ENCODE measurements around the gene TRAM2.

TRAM2 gene

DNA sequence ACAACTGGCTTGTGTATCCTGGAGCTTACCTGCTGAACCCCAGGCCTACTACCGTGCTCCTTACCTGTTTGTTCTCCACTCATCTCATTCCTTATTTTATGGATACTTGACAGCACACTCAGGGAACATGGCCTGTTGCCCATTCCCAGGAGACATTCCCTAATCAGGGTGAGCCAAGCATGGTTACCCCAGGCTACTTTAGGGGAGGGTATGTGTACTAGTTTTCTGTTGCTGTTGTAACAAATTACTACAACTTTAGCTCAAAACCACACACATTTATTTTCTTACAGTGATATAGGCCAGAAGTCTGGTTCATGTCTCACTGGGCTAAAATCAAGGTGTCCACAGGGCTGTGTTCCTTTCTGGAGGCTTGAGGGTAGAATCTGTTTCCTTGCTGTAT is 15.0 kb upstream of the TRAM2 start:
- no peak for DNase-seq

DNA sequence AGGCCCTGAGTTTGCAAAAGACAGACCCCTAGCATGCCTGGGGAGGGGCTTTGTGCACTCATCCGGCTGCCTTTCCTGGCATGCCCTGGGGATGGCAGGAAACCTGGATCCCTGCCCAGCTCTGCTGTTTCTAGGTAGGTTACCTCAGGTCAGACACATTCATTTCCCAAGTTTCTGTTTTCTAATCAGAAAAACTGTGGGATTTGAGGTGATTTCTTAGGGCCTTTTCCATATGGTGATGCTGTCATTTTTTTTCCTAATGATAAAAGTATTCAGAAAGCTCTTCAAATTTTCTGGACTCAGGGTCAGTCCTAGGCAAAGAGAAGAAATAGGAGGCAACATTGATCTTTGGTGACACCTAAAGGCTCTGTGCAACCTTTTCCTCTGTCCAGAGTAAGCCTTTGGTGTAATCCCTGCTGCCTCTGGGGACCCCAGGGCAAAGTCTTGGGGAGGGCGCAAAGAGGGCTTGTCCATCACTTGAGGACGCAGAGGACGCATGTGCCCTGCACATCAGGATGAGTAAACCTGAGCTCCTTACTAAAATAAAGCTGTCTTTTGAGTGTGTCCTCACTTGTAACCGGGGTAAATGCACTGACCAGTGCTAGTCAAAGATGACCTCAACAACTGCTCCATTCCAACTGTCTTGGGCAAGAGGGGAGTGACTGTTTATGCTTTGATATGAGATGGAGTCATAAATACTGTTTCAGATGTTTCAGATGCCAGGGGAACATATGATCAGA is 13.5 kb upstream of the TRAM2 start:
- DNase-seq = no peak

DNA sequence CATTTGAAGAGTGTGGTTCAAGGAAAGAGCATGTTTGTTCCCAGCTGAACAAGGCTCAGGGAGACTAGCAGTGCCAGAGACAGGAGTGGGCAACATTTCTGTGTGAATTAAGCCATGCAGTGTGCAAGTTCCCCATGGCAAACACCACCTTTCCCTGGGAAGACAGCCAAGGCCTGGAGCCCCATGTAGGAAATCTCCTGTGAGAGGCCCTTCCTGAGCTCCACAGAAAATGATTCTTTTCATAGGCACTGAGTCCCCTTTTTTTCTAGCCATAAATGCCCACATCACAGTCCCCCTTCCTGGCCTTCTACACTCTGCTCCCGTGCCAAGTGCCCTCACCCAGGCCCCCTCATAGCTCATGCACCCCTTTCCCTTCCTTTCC is 11.8 kb upstream of the TRAM2 start:
- DNase-seq = no peak

DNA sequence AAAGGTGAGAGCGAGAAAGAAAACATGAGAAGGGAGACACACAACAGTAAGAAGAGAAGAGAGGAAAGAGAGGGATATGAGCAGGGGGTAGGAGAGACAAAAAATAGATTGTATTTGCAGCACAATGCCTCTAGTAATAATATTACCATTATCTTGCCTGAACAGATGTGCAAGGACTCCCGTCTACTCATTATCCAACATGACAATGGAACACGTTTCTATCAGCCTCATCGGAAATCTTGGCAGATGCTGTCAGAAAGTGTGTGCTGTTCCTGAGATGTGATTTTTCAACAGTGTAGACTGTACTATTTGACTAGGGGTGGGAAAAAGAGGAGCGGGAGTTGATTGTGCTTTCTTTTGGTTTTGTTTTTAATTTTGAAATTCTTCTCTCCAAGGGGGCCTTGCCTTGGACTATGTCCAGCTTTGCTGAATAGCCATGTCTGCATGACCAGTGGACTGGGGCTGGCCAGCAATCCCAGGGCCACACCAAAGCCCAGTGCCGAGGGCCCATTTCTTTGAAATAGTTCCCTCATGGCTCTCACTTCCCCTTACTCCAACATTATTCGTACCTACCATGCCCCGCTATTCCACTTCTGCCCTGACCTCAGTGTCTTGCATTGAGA is 11.3 kb upstream of the TRAM2 start:
- DNase-seq = no peak

DNA sequence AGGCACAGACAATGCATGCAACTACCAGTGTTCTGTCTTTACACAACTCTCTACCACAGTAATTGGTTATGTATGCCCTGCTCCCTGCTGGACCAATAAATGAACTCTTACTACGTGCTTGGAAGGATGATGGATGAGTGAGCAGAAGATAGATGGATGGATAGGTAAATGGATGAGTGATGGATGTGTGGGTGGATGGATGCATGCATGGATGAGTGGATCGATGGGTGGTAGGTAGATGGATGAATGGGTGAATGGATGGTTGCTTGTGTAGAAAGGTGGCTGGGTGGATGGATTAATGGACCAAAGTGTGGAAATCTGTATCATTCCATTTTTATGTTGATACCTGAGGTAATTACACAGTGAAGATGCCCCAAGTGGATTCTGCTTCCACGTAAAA is 10.1 kb upstream of the TRAM2 start:
- DNase-seq = no peak

DNA sequence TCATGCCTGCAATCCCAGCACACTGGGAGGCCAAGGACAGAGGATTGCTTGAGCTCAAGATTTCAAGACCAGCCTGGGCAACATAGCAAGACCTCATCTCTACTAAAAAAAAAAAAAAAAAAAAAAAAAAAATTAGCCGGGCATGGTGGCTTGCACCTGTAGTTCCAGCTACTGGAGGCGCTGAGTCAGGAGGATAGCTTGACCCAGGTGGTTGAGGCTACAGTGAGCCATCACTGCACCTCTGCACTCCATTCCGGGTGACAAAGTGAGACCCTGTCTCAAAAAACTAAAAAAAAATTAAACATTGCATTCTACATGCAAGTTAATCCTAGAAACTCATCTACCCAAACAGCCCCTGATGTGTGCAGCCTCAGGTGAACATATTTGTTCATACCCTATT is 7.3 kb upstream of the TRAM2 start:
- DNase-seq = no peak

DNA sequence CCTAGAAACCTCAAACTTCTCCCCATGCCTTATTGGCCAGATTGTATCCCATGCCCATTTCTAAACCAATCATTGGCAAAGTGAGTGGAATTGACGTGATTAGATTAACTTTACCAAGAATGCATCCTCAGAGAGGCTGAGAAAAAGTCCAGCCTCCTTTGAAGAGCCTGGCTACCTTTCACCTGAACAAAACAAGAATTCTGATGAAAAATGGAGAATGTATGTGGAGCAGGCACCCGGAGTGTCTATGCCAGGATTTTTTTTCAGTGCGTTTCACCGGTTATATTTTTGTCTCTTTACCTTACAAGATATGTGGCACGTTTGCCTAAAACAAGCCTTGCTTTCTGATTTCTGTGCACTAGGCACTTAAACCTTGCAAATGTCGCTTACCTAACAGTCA is 6.1 kb upstream of the TRAM2 start:
- no peak for DNase-seq

DNA sequence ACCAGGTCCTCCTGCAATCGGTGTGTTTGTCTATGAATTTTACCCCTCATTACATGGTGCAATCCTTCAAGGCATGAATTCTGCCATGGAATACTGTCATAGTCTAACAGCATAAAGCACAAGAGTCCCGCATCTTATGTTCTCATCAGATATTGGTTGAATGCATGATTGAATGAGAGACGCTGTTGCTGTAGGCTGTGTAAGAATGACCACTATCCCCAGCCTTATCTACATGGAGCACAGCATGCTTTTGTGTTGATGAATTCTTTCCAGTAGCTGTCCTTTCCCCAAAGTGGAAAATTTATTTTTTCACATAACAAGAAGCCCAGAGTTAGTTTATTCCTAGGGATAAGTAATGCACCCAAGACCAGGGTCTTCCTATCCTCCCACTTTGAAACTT is 5.6 kb upstream of the TRAM2 start:
- no peak for DNase-seq

DNA sequence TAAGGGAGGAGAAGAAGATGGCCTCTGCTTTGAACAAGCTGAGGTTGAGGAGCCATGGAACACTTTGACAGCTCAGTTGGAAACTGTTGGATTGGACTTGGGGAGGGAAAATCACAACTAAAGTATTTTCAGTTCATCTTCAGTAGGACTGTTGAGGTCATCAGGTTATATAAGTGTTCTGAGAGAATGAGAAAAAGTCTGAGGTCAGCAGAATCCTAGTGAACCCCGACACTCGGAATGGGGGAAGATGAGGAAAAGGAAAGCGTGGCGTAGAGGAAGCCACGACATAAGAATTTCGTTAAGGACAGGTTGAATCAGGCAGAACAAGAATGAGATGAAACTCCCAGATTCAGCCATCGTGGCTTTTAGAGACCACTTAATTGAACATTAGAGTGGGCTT is 4.0 kb upstream of the TRAM2 start:
- no peak for DNase-seq

DNA sequence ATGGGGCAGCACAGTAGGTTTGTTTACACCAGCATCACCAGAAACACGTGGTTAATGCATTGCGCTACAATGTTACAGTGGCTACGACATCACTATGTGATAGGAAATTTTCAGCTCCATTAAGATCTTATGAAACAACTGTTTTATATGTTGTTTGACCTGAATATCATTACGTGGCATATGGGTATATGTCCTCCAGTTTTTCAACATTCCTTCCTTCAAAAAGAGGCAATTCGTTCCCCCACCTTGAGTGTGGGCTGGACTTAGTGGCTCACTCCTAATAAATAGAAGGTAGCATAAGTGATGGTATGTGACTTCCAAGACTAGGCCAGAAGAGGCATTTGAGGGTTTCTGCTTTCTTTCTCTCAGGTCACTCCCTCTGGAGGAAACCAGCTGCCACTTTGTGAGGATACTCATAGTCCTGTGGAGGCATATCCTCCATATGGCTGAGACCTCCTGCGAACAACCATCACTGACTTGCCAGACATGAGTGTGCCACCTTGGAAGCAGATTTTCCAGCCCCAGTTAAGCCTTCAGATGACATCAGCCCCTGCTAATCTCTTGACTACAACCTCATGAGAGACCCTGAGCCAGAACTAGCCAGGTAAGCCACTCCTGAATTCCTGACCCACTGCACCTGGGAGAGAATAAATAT is 2.3 kb upstream of the TRAM2 start:
- no peak for DNase-seq

DNA sequence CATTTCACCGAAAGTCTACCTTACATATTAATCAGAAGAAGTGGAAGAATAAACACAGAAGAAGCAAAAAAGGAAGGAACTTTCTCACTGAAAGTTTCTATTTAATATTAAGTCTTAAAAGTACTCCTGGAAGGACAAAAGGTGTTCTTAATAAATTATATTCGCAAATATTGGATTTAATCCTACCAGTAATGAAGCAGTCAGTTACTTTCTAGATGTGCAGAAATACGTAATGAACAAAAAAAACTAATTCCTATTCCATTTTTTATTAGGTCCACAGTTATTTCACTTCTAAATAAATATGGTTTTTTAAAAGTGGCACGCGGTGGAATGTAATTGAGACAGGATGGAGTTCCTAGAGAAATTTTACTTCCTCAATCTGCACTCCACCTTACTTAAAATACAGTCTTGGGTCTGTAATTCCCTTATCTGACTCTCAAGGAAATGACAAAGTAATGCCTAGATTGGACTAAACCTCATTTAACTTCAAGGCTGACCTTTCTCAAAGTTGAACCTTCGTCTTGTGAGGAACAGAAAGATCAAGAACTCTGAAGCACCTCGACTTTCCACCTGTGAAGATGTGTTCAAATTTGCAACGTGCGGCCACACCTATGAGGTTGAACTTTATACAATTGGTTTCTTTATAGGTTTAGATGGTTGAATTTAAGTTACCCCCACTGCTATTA is 1.1 kb upstream of the TRAM2 start:
- no peak for DNase-seq

DNA sequence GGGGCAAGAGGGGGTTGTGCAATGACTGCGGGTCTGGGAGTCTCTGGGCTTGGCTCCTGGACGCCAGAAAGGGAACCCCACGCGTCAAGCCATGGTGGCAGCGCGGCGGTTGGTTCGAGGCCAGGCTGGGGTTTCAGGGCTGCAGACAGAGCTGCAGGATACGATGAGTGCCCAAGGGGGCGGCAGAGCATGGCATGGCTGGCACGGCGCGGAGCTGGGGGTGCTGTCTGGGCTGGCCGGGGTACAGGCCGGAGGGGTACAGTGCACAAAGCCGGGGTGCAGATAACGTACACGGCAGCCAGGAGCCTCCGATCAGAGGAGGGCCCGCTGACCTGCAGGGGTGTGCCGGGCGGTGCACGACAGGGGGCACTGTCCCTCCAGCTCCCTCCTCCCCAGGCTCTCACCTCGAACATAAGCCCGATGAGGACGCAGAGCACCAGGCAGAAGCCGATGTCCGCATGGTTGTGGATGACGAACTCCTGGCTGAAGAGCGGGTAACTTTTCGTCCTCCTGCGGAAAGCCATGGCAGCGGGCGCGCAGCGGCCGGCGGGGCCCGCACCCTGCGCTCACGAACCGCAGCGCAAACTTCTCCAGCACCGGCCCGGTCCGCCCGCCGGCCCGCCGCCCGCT is 353 bp downstream of the TRAM2 start:
- no peak for DNase-seq

DNA sequence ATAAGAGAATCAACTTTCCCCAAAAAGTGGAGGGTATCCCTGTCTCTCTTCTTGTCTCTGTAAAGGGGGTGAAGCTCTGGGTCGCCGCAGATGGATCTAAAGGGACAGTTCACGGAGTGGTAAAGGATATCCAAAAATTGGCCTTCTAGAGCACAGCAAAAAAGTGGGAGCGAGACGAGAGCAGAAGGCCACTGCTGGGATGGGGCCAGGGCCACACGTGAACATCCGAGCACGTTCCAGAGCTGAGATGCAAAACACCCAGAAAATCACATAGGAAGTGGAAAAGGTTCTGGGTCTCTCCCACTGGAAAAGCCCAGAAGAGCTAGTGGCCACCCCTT is 837 bp downstream of the TRAM2 start:
- no peak for DNase-seq

DNA sequence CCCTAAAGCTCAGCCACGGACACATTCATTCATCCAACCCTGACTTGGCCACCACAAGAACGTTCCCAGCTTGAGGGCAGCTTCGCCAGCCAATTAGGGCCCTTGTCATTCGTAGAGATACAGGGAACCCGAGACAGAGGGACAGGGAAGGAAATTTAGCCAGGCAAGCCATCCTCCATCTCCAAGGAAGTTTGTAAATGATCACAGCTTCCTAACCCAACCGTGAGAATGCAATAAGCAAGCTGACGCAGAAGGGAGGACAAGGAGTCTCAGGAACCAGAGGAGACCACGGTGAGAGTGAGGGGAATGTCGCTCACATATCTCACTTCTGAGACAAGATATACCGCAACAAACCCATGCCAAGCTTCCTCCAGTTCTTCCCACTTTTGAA is 1.4 kb downstream of the TRAM2 start:
- no peak for DNase-seq

DNA sequence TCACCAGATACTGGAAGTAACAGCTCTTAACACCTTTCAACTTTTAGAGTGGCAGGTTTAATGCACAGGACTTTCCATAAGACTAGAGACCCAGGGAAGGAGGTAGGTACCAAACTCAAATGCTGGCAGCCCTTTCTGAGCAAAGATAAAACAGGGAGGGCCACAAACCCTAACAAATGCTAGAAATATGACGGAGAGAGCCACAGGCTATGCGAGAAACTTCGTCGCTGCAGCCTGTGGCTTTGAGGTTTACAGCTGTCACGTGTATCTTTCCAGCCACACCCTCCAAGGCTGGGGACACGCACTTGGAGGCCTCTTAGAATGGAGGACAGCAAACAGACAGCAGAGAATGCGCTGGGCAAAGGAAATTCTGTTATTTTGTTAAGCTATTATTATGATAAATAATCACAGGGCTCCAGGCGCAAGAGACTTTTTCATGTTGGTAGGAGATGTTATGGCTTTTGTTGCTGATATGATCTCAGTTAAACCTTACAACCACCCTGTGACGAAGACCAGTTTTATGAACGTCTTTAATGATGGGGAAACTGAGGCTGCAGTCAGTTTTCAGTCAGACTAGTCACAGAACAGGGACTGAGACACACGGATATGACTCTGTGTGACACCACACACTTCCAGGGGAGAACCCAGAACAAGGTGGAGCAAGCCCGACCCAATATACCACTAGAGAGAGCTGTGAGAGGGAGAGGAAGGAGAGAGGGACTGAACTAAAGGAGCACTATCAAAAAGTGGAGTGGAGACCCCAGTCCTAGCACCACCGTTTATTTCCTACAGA is 2.0 kb downstream of the TRAM2 start:
- no peak for DNase-seq

DNA sequence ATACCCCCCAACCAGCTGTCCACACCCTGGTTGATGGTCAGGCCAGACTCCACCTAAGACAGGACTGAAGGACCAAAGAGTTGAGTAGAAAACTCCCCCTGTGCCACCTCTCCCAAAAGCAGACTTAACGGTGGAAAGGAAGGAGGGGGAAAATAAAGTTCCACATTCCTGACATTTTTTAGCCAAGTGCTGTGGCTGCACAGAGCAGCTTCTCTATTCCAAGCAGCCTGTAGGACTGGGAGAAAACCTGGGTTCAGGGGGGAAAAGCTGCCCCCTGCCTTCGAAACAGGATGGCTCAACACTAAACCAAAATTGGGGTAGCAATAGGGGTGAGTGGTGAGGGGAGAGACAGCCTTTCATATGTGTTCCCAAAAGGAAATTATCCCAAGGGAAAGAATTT is 3.6 kb downstream of the TRAM2 start:
- DNase-seq = no peak

DNA sequence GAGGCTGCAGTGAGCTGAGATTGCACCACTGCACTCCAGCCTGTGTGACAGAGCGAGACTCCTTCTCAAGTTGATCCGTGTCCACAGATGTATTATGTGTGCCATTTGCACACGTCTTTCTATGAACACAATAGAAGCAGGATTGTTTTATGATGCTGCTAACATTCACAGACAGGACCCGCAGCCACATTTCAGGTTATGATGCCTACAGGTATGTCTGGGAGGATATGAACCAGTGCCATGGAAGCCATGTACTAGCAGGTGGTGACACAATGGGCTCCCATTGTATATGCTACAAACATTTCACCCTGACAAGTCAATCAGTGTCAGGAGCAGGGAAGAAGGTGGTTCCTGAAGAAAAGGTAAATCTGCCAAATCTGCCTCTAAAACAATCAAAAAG is 4.3 kb downstream of the TRAM2 start:
- DNase-seq = no peak

DNA sequence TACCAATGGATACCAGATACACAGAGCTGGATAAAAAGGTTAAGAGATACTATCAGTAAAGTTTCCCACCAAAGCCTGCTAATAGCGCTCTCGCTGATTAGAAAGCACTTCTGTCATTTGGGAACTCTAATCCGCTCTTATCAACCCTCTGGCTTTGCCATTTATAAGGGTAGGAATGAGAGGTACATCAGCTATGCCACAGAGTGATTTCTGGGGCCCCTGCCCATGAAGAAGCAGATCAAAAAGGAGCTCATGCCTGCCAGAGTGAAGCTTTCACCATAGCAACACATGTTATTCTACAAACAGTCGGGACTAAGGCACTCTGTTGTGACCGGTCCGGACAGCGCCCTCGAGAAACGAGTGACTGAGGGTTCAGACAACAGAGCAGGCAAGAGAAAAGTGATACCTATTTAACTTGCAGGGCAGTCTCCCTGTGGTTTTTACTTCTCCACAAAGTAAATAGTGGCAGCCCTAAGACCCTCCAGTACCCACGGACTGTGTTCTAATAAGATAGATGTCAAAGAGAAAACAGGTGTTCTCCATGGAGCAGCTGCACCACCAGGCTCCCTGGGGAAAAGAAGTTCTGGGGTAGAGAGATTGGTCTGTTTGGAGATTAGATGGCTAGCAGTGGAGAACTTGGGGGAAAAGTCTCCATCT is 5.6 kb downstream of the TRAM2 start:
- DNase-seq = peak; percentile 11

DNA sequence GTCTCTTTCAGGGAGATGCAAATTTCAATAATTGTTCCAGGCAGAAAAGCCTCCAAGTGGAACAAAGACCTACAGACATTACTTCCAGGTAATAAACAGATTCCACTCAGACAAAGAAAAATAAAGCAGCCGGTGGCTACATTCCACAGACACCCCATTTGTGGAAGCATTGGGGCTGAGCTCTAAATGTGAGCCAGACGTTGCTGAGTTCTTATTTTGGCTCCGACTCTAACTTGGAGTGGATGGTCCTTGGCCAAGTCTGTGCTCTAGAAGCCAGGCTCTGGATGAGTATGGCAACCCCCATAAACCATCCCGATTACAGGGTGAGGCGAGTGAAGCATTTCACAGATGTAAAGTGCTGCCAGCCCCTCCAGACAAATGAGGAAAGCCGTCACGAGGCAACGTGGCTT is 6.6 kb downstream of the TRAM2 start:
- no peak for DNase-seq

DNA sequence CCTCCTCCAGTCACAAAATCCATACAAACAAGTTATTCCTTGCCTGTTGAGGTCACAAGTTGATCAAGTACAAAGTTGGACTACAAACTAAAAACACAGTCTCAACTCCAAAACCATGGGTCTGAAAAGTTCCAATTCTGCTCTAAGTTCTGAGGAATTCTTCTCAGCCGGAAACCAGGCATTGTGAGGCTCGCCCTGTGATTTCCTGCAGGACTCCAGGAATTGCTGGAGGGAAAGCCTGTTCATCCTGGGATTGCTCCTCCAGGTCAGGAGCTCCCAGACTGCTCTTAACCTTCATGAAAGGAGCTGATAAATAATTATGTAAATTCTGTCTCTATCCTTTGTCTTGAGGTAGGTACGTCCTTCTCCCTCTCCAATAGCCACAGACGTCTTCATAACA is 8.5 kb downstream of the TRAM2 start:
- DNase-seq = no peak

DNA sequence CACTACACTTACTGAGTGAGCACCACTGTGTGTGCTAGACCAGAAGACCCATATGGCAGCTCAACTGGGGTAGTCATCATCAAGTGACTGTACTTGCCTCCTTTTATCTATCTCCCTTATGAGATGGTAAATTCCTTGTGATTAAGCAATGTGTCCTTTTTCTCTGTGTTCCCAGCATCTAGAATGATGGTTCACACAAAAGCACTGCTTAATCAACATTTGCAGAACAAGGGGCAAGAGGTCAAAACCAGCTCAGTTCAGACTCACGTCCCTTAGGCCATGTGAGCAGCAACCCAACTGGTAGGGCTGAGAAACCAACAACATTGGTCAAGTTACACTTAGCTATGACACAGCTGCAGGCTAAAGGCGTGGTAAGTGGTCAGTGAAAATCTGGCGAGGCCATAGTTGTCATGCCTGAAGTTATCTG is 10.0 kb downstream of the TRAM2 start:
- no peak for DNase-seq

DNA sequence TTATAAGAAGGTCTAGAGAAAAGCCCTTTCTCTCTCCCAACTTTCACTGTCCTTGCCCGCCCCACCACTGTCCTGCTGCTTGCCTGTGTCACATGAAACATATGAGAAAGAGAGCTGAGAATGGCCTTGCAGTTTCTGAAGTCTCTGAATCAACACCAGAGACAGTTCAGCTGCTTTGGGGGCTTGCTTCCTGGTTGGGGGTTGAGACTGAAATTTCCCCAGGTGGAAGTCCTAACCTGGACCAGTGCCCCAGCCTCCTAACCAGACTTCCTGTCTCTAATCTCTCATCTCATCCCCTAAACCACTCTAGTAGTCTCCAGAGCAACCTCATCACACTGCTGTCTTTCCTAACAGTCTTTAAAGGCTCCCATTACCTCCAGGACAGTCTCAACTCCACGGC is 10.7 kb downstream of the TRAM2 start:
- no peak for DNase-seq

Data from NCI-H524 treated with DMSO at 0.1 percent for 48 hours (cell line).